ENCODE measurements around the gene AK9.

DNA sequence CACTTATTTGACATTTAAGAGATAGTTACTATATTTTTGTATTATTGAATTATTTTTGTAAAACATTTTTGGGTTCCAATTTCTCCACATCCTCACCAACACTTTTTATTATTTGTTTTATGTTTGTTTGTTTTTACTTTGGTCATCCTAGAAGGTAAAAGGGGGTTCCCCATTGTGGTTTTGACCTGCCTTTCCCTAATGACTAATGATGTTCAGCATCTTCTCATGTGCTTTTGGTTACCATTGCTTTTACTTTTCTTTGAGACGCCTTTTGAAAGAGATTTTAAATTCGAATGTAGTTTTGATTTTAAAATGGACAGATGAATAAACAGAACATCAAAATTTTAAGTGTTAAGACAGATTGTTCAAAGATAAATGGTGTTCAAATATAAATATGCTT is 46.9 kb downstream of the AK9 start:
- TF ChIP-seq GABPA (IDR thresholded peaks at IDR 0.05; ENCODE audit: borderline replicate concordance, insufficient read depth, low read length) (no peak), EP300 (IDR thresholded peaks at IDR 0.05; ENCODE audit: borderline replicate concordance in 1 of 2, low read depth in 2 of 2, low read length in 2 of 2) (no peak)
- TF ChIP-seq, protein P1, sequence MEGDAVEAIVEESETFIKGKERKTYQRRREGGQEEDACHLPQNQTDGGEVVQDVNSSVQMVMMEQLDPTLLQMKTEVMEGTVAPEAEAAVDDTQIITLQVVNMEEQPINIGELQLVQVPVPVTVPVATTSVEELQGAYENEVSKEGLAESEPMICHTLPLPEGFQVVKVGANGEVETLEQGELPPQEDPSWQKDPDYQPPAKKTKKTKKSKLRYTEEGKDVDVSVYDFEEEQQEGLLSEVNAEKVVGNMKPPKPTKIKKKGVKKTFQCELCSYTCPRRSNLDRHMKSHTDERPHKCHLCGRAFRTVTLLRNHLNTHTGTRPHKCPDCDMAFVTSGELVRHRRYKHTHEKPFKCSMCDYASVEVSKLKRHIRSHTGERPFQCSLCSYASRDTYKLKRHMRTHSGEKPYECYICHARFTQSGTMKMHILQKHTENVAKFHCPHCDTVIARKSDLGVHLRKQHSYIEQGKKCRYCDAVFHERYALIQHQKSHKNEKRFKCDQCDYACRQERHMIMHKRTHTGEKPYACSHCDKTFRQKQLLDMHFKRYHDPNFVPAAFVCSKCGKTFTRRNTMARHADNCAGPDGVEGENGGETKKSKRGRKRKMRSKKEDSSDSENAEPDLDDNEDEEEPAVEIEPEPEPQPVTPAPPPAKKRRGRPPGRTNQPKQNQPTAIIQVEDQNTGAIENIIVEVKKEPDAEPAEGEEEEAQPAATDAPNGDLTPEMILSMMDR (IDR thresholded peaks at IDR 0.05; ENCODE audit: control extremely low read depth in 1 of 3, insufficient read depth in 1 of 3, low read depth in 1 of 3, low read length in 3 of 3), result no peak
